Neural cell (in vitro differentiated cells): ENCODE measurements around the gene AMOTL2.

Experiments used
- CTCF ChIP-seq: fragments of 450-650 bp; IDR thresholded peaks from 2 replicates; pipeline ENCODE4 v1.5.1; 2014; ENCODE audit warnings: antibody characterized with exemption, mild to moderate bottlenecking, moderate library complexity; ENCODE audit not compliant: poor library complexity, severe bottlenecking
- EP300 ChIP-seq: fragments of 450-650 bp; conservative IDR thresholded peaks from 2 replicates; pipeline ENCODE4 v1.6.1; 2014; ENCODE audit warnings: antibody characterized with exemption, mild to moderate bottlenecking, moderate library complexity; ENCODE audit not compliant: poor library complexity, severe bottlenecking
- EZH2 ChIP-seq: fragments of 200-600, 300-800 bp; shearing (Covaris generic), sonication (generic); IDR thresholded peaks from 2 replicates; pipeline ENCODE4 v1.6.1; 2014; ENCODE audit warnings: antibody characterized with exemption, low read length, borderline replicate concordance, mild to moderate bottlenecking; ENCODE audit not compliant: insufficient read depth, poor library complexity, severe bottlenecking
- REST ChIP-seq: IDR thresholded peaks from 2 replicates; pipeline ENCODE4 v1.6.1; 2012; ENCODE audit warnings: borderline replicate concordance

GRCh38 chr3:134354612-134355251 lies 19.5 kb downstream of the AMOTL2 start:
- TF ChIP-seq EP300 (no peak), CTCF (no peak), EZH2 (no peak), REST (no peak)
